ENCODE measurements around the gene PTPRM.

DNA sequence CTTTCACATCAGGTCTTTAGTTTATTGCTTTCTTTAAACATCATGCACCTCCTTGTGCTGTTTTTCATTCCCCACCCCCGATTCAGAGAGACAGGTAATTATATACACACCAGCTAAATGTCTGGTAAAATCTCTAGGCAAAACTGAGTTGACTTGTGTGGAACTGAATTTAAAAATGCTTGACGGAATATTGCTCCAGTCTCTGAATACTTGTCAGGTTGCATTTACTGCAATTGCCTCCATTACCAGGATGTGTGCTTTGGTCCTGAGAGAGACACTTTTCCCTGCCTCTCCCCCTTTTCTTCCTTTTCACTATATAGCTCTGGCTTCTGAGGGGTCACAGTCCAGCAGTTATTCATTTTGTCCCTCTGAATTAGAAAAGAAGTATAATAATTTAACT is 104.0 kb downstream of the PTPRM start:
- TF ChIP-seq, protein P1, sequence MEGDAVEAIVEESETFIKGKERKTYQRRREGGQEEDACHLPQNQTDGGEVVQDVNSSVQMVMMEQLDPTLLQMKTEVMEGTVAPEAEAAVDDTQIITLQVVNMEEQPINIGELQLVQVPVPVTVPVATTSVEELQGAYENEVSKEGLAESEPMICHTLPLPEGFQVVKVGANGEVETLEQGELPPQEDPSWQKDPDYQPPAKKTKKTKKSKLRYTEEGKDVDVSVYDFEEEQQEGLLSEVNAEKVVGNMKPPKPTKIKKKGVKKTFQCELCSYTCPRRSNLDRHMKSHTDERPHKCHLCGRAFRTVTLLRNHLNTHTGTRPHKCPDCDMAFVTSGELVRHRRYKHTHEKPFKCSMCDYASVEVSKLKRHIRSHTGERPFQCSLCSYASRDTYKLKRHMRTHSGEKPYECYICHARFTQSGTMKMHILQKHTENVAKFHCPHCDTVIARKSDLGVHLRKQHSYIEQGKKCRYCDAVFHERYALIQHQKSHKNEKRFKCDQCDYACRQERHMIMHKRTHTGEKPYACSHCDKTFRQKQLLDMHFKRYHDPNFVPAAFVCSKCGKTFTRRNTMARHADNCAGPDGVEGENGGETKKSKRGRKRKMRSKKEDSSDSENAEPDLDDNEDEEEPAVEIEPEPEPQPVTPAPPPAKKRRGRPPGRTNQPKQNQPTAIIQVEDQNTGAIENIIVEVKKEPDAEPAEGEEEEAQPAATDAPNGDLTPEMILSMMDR (IDR thresholded peaks at IDR 0.05 in 2 of 3, conservative IDR thresholded peaks at IDR 0.05 in 1 of 3; ENCODE audit: borderline replicate concordance in 1 of 3, insufficient read depth in 1 of 3, low read depth in 2 of 3, low read length in 2 of 3) = no peak
- TF ChIP-seq, protein P2, sequence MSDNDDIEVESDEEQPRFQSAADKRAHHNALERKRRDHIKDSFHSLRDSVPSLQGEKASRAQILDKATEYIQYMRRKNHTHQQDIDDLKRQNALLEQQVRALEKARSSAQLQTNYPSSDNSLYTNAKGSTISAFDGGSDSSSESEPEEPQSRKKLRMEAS (IDR thresholded peaks at IDR 0.05) = no peak
- TF ChIP-seq TCF7L2 (IDR thresholded peaks at IDR 0.05; ENCODE audit: borderline replicate concordance, extremely low read depth, insufficient read depth, insufficient read length) = no peak

All from HCT116 (cell line).